Measurements from ENCODE around the gene ARHGAP28. TPM values are rescaled to one million over a fixed set of nuclear protein-coding genes. Genes with fewer than 3 reads are reported as not detected.

Gene ARHGAP28
- total RNA-seq, 1 experiment from 2014 or later, result 9.2 TPM

DNA sequence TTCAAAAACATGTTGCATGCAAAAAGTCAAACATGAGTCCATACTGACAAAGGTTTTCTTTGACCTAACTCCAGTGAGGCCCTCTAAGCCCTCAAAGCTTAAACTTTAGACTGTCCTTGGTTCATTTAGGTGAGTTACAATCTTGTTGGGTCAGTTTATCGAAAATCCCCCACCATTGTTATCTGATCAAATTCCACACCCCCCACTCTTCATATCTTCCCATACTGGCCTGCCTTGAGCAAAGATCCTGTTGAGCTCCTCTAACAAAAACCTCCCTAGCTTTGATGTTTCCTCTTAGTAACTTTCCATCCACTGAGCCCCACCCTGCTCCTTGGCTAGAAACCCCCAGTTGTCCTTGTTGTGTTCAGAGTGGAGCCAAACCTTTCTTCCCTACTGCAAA lies 193.7 kb downstream of the ARHGAP28 start:
- Histone ChIP-seq H3K14ac (ENCODE audit: insufficient read depth, low read length) (no peak overlapping the region), H4K5ac (ENCODE audit: insufficient read length, low read depth, low read length) (no peak overlapping the region), H3K9ac (ENCODE audit: extremely low read depth, insufficient read length, low read length) (no peak overlapping the region), H3T11ph (ENCODE audit: low read length) (no peak overlapping the region), H4K20me1 (ENCODE audit: control insufficient read depth, insufficient read depth, insufficient read length) (no peaks in the 10 kb centered on the region), H3K4me1 (ENCODE audit: insufficient read depth, low read length) (no peaks in the 10 kb centered on the region), H2BK5ac (ENCODE audit: insufficient read length, low read length) (no peak overlapping the region), H3K18ac (ENCODE audit: insufficient read length, low read depth, low read length) (no peak overlapping the region), H4K8ac (replicated peaks; ENCODE audit: insufficient read length, low read depth, low read length) (no peak overlapping the region), H2AK5ac (ENCODE audit: insufficient read length, low read length) (no peak overlapping the region), H2AFZ (ENCODE audit: low read length) (no peak overlapping the region), H3K23ac (ENCODE audit: insufficient read length, low read depth, low read length) (no peak overlapping the region), H3K27me3 (ENCODE audit: insufficient read depth, low read length) (no peaks in the 10 kb centered on the region), H2BK12ac (ENCODE audit: insufficient read length, low read depth, low read length) (no peak overlapping the region), H3K4ac (ENCODE audit: low read depth, low read length) (no peak overlapping the region), H3K79me2 (ENCODE audit: insufficient read depth, low read length) (no peaks in the 10 kb centered on the region), H2BK120ac (ENCODE audit: low read depth, low read length, poor library complexity, severe bottlenecking) (no peak overlapping the region), H2BK20ac (ENCODE audit: low read depth, low read length, poor library complexity, severe bottlenecking) (no peak overlapping the region), H3K9me3 (ENCODE audit: control insufficient read depth, low read depth, low read length) (no peaks in the 10 kb centered on the region), H4K91ac (ENCODE audit: insufficient read length, low read depth, low read length) (no peak overlapping the region), H3K23me2 (ENCODE audit: insufficient read length, low read depth, low read length, poor library complexity, severe bottlenecking) (no peaks in the 10 kb centered on the region), H2BK15ac (ENCODE audit: low read depth, low read length) (no peak overlapping the region), H3K79me1 (ENCODE audit: insufficient read depth, low read depth, low read length, poor library complexity, severe bottlenecking) (no peaks in the 10 kb centered on the region), H3K56ac (ENCODE audit: insufficient read length, low read depth, low read length) (no peak overlapping the region), H3K4me2 (ENCODE audit: insufficient read depth, insufficient read length, low read length) (no peak overlapping the region), H3K27ac (ENCODE audit: insufficient read length, low read depth, low read length) (no peak overlapping the region)
- H3K36me3 Mint-ChIP-seq (ENCODE audit: insufficient read depth in 1 of 3, low read depth in 3 of 3), result no peaks in the 10 kb centered on the region
- H3K27me3 Mint-ChIP-seq (ENCODE audit: low read depth), result no peaks in the 10 kb centered on the region
- H3K4me1 Mint-ChIP-seq, result peaks cover 3 to 5% of the 10 kb centered on the region in 2 experiments; a peak in 3 of 4 replicates
- TF ChIP-seq, protein P1, sequence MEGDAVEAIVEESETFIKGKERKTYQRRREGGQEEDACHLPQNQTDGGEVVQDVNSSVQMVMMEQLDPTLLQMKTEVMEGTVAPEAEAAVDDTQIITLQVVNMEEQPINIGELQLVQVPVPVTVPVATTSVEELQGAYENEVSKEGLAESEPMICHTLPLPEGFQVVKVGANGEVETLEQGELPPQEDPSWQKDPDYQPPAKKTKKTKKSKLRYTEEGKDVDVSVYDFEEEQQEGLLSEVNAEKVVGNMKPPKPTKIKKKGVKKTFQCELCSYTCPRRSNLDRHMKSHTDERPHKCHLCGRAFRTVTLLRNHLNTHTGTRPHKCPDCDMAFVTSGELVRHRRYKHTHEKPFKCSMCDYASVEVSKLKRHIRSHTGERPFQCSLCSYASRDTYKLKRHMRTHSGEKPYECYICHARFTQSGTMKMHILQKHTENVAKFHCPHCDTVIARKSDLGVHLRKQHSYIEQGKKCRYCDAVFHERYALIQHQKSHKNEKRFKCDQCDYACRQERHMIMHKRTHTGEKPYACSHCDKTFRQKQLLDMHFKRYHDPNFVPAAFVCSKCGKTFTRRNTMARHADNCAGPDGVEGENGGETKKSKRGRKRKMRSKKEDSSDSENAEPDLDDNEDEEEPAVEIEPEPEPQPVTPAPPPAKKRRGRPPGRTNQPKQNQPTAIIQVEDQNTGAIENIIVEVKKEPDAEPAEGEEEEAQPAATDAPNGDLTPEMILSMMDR (conservative IDR thresholded peaks at IDR 0.05), result no peak
- H3K27ac Mint-ChIP-seq, result no peak overlapping the region
- H3K9me3 Mint-ChIP-seq, result no peaks in the 10 kb centered on the region; a peak in 1 of 5 replicates
- WGBS (ENCODE audit: extremely low coverage, insufficient read length, low lambda C conversion rate), result no CpG with 5 or more reads among the region's 1 CpG
- H3K4me3 Mint-ChIP-seq, result no peak overlapping the region
- no peak for DNase-seq
